ENCODE measurements around the gene IARS2. TPM values are rescaled to one million over a fixed set of nuclear protein-coding genes. Genes with fewer than 3 reads are reported as not detected.

Gene IARS2
- total RNA-seq, 2 experiments from 2014 or later: 50.3 to 59.4 TPM

DNA sequence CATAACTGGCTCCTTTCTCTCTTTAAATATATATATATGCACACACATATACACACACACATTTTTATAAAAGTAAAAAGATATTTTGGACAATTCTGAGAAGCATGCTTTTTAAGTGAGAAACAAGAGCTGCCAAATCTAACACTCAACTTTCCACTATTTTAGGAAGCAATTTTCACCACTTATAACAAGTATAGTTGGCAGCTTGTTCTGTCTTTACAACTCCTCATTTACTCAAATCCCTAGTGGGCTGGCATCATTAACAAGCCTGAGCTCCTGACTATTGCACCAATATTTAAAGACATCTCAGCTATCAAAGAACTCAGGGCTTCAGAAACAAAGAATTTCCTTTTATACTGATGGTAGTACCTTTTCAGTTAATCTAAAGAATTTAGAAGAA lies 101.8 kb downstream of the IARS2 start:
- Mint-ChIP-seq H3K27ac (no peak overlapping the region), H3K36me3 (peaks cover 14% of the 10 kb centered on the region), H3K4me1 (no peaks in the 10 kb centered on the region), H3K9me3 (ENCODE audit: low read depth) (no peaks in the 10 kb centered on the region), H3K27me3 (no peaks in the 10 kb centered on the region), H3K4me3 (no peak overlapping the region)
- ATAC-seq (no peak), DNase-seq (no peak)
- CTCF ChIA-PET: interaction anchor here (1.6 to 1.7 kb wide), 2 partner anchors 10 to 21 kb away, joined by 3 to 7 read pairs; no protein-coding TSS in a partner anchor

Small RNA genes lying within 50 kb of the gene (microRNA-seq; reads per million reads assigned to microRNA genes)
- not detected for gene MIR194-1
- gene MIR215: not detected

Other genes with a start within 250 kb of the IARS2 start
- not detected for gene SLC30A10, start 165.6 kb upstream of the IARS2 start, total RNA-seq
- gene EPRS1, start 47.6 kb upstream of the IARS2 start, total RNA-seq: 100 to 1,000 TPM; 100 to 144 TPM
- 10 to 100 TPM; 22.5 to 27.7 TPM for gene BPNT1, start 4.3 kb upstream of the IARS2 start, total RNA-seq
- 10 to 100 TPM; 46.6 to 54.0 TPM for gene RAB3GAP2, start 178.3 kb downstream of the IARS2 start, total RNA-seq